ENCODE data around the gene PLCD3. TPM values are rescaled to one million over a fixed set of nuclear protein-coding genes. Genes with fewer than 3 reads are reported as not detected.

PLCD3 gene
- total and polyA plus RNA-seq, 2 of the 8 experiments (the other 6 are each of a cell fraction or from before 2014, with no cell fraction given), result 26.5 to 48.1 TPM

DNA sequence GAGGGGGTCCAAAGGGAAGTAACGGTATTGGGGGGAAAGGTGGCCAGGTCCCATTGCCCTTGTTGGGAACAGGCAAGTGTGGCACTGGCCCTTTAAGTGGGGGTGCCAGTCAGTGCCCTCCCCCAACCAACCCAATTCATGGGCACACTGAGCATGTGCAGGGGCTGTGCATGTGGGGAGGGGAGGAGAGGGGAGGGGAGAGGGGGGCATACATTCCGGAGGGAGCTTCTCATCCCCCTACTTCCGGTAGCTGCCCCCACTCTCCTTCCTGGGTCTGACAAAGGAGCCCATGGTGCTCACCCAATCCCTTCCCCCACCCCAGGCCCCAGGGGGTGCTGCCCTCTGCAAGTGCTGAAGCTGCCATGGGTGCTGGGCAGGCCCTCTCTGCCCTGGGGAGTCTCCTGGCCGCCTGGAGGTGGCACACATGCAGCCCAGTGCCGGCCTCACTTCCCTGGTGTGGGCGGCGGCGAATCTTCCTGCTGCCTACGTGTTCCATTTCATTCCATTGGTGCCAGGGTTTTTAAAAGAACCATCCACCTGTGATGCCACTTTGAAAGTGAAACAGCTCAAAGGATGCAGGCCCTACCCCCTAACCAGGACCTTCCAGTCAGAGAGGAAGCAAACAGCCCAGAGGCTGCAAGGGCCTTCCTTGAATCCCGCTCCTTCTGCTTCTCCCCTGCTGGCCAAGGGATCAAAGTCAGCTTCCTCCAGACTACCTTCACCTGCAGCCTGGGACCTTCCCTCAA is 40.4 kb upstream of the PLCD3 start (continued):
- TF ChIP-seq, protein P1, sequence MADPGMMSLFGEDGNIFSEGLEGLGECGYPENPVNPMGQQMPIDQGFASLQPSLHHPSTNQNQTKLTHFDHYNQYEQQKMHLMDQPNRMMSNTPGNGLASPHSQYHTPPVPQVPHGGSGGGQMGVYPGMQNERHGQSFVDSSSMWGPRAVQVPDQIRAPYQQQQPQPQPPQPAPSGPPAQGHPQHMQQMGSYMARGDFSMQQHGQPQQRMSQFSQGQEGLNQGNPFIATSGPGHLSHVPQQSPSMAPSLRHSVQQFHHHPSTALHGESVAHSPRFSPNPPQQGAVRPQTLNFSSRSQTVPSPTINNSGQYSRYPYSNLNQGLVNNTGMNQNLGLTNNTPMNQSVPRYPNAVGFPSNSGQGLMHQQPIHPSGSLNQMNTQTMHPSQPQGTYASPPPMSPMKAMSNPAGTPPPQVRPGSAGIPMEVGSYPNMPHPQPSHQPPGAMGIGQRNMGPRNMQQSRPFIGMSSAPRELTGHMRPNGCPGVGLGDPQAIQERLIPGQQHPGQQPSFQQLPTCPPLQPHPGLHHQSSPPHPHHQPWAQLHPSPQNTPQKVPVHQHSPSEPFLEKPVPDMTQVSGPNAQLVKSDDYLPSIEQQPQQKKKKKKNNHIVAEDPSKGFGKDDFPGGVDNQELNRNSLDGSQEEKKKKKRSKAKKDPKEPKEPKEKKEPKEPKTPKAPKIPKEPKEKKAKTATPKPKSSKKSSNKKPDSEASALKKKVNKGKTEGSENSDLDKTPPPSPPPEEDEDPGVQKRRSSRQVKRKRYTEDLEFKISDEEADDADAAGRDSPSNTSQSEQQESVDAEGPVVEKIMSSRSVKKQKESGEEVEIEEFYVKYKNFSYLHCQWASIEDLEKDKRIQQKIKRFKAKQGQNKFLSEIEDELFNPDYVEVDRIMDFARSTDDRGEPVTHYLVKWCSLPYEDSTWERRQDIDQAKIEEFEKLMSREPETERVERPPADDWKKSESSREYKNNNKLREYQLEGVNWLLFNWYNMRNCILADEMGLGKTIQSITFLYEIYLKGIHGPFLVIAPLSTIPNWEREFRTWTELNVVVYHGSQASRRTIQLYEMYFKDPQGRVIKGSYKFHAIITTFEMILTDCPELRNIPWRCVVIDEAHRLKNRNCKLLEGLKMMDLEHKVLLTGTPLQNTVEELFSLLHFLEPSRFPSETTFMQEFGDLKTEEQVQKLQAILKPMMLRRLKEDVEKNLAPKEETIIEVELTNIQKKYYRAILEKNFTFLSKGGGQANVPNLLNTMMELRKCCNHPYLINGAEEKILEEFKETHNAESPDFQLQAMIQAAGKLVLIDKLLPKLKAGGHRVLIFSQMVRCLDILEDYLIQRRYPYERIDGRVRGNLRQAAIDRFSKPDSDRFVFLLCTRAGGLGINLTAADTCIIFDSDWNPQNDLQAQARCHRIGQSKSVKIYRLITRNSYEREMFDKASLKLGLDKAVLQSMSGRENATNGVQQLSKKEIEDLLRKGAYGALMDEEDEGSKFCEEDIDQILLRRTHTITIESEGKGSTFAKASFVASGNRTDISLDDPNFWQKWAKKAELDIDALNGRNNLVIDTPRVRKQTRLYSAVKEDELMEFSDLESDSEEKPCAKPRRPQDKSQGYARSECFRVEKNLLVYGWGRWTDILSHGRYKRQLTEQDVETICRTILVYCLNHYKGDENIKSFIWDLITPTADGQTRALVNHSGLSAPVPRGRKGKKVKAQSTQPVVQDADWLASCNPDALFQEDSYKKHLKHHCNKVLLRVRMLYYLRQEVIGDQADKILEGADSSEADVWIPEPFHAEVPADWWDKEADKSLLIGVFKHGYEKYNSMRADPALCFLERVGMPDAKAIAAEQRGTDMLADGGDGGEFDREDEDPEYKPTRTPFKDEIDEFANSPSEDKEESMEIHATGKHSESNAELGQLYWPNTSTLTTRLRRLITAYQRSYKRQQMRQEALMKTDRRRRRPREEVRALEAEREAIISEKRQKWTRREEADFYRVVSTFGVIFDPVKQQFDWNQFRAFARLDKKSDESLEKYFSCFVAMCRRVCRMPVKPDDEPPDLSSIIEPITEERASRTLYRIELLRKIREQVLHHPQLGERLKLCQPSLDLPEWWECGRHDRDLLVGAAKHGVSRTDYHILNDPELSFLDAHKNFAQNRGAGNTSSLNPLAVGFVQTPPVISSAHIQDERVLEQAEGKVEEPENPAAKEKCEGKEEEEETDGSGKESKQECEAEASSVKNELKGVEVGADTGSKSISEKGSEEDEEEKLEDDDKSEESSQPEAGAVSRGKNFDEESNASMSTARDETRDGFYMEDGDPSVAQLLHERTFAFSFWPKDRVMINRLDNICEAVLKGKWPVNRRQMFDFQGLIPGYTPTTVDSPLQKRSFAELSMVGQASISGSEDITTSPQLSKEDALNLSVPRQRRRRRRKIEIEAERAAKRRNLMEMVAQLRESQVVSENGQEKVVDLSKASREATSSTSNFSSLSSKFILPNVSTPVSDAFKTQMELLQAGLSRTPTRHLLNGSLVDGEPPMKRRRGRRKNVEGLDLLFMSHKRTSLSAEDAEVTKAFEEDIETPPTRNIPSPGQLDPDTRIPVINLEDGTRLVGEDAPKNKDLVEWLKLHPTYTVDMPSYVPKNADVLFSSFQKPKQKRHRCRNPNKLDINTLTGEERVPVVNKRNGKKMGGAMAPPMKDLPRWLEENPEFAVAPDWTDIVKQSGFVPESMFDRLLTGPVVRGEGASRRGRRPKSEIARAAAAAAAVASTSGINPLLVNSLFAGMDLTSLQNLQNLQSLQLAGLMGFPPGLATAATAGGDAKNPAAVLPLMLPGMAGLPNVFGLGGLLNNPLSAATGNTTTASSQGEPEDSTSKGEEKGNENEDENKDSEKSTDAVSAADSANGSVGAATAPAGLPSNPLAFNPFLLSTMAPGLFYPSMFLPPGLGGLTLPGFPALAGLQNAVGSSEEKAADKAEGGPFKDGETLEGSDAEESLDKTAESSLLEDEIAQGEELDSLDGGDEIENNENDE (IDR thresholded peaks at IDR 0.05; ENCODE audit: insufficient replicate concordance, low read length), result no peak
- TF ChIP-seq POLR2AphosphoS5 (IDR thresholded peaks at IDR 0.05; ENCODE audit: low read depth, low read length) (no peak), KDM4A (IDR thresholded peaks at IDR 0.05; ENCODE audit: low read depth, low read length, severe bottlenecking) (no peak), FOSL1 (IDR thresholded peaks at IDR 0.05; ENCODE audit: insufficient read depth, low read depth, low read length) (no peak), CTBP2 (IDR thresholded peaks at IDR 0.05; ENCODE audit: borderline replicate concordance, insufficient read depth, insufficient read length, low read length) (no peak), SP4 (IDR thresholded peaks at IDR 0.05; ENCODE audit: low read length) (no peak), TBP (IDR thresholded peaks at IDR 0.05; ENCODE audit: low read depth, low read length) (no peak), KDM5A (IDR thresholded peaks at IDR 0.05; ENCODE audit: low read length) (no peak), RXRA (IDR thresholded peaks at IDR 0.05; ENCODE audit: insufficient read depth, low read depth, low read length) (no peak)
